Esophagus squamous epithelium (tissue), 4 donors: Measurements from ENCODE around the gene PLA2G2C.

Experiments used
- CTCF ChIP-seq, 6 experiments: fragments of 450-650 bp in 4 of 6; fragments of 200-600 bp in 2 of 6; sonication (generic) in 2 of 6; IDR thresholded peaks; one replicate each; pipeline ENCODE4 v1.5.1; 2016 to 2019; ENCODE audit warnings: antibody characterized with exemption in 6 of 6, mild to moderate bottlenecking in 4 of 6, moderate library complexity in 4 of 6
- POLR2A ChIP-seq, 4 donors: fragments of 450-650 bp; IDR thresholded peaks; one replicate each; pipeline ENCODE4 v1.6.1; 2017; ENCODE audit warnings: antibody characterized with exemption in 4 of 4, mild to moderate bottlenecking in 4 of 4, moderate library complexity in 3 of 4

GRCh38 chr1:20180129-20180843 lies 6.0 kb downstream of the PLA2G2C start:
- TF ChIP-seq POLR2A (IDR thresholded peaks at IDR 0.05), result no peak
- TF ChIP-seq CTCF (IDR thresholded peaks at IDR 0.05), result no peak
